GM19023 (cell line): Measurements from ENCODE around the gene CAPN13.

Source experiments
- ATAC-seq: cut with Tn5 transposase; IDR thresholded peaks from one replicate; pipeline ENCODE4 v1.9.1; 2021; ENCODE audit warnings: mild to moderate bottlenecking, moderate library complexity; ENCODE audit not compliant: unreplicated experiment

The CAPN13 gene

DNA sequence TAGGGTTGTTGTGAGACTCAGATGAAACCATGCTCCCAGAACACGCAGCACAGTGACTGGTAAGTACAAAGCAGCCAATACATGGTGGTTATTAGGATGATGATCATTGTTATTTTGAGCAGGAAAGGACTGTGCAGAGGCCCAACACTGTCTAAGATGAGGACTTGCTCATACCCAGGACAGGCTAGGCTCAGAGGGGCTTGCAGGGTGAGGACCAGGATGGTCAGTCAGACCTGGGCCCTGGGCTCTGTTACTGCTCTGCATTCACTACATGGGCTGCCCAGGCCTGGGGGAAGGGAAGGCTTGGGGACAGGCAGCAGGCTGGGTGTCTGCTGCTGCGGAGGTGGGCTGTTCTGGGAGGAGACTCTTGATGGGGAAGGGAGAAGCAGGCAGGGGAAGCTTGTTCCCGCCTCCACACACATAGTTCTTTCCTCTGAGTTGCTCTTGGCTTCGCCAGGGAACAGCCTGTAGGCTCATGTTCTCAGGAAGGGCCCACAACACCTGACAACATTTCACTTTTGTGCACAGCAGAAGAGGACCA lies 17.5 kb downstream of the CAPN13 start:
- ATAC-seq = no peak

DNA sequence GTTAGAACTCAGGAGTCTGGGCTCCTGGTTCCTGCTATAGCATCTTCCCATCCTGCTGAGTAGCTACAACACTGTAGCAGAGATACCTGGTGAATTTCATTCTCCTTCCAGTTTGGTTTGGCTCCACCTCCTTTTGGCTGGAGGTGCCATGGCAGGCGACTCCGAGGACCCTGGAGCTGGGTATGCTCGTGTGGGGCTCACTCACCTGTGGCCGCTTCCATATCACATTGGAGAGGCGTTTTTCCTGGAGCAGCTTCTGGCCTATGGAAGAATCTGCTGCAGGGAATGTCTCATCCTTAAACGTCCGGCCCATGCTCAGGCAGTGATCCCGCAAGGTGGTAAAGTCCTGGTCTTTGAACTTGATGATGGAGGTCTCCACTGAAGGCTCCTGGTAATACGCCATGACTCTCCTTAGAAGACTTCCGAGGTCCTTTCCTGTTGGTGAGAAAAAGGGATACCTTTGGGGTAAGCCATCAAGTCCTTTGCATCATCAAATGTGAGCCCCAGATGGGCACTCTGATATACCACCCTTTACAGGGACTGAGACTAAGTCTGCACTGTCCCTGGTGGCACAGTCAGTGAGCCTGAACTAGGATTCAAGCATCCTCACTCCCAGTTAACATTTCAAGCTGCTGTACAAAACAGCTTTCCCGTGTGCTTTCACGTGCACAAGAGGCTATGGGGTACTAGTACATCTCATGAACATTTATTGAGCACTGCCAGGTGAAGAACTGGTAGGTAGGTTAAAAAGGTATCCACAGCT lies 20.1 kb downstream of the CAPN13 start:
- no peak for ATAC-seq

- no peak for ATAC-seq
Measured at GRCh38 chr2:30784682-30785081, 22.6 kb downstream of the CAPN13 start.

DNA sequence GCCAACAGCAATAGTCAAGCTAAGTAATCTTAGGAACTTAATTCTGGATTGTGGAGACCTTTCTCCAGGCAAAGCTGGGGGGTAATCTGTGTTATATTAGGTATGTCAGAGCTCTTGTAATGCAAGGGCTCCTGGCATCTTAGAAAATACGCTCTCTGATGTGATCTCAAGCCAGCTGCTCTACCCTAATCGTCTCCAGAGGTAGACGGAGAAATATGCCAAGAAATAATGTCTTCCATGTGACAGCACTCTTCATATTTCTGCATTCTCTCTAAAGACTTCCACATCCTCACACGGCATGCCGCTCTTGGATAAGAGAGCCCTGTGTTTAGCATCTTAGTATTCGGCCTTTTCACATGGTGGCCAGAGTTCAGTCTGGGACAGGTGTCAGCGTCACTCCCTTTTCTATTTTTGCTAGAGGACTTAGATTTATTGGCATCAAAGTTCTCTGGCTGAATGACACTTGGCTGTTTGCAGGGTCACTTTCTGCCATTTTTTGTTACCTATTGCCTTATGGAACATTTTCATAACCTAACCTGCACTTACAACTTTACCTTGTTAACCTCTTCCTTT lies 25.2 kb downstream of the CAPN13 start:
- ATAC-seq = no peak

DNA sequence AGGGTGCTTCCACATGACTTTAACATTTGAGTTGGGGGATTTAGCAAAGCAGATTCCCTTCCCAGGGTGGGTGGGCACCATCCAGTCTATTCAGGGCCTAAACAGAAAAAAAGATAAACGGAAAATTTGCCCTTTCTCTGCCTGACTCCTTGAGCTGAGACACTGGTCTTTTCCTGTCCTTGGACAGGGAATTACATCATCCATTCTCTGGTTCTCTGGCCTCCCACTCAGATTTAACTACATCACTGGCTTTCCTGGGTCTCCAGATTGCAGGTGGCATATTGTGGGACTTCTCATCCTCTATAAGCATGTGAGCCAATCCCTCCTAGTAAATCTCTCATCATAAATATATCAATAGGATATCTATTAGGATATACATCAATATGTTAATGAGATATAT lies 25.8 kb downstream of the CAPN13 start:
- ATAC-seq = no peak

GRCh38 chr2:30780776-30781330 lies 26.4 kb downstream of the CAPN13 start:
- ATAC-seq = no peak

- ATAC-seq = no peak
Measured at GRCh38 chr2:30778611-30779010, 28.6 kb downstream of the CAPN13 start.

DNA sequence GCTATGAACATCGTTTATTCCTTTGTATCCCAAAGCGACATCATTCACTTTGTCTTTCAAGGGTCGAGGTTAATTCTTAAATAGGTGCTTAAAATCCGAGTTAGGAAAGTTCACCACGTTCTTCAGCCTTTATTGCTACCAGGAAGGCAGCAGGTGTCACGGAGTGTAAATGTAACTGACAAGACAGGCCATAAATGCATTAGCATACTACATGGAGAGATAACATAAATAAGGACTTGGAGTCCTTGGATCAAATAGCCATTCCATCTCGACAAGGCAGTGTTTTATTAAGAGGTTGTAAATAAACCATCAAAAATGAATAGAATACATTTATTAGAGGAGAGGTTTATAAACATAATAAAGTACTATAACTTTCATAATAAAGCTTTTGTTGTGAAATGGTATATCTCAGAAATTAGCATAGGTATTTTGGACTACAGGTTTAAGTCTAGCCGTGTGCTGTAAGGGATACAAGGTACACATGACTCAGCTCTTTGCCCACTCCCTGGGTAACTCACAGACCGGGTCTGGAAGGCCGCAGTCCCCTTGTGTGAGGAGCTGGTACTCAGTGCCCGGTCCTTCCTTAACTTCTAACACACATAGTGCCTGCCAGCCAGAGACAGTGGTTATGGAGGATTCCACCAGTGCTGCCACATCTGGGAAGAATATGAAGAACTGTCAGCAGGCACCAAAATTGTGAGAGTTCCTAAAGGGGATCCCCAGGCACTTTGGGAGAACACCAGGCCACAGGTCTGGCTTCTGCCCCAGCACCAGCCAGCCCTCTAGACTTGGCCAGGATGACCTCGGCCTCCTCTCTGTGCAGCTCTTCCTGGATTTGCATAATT lies 29.4 kb downstream of the CAPN13 start:
- ATAC-seq = no peak

GRCh38 chr2:30776831-30777635 lies 30.2 kb downstream of the CAPN13 start:
- no peak for ATAC-seq

- no peak for ATAC-seq
Measured at GRCh38 chr2:30775833-30776232, 31.4 kb downstream of the CAPN13 start.

- ATAC-seq = no peak
Measured at GRCh38 chr2:30772021-30772705, 35.1 kb downstream of the CAPN13 start.

DNA sequence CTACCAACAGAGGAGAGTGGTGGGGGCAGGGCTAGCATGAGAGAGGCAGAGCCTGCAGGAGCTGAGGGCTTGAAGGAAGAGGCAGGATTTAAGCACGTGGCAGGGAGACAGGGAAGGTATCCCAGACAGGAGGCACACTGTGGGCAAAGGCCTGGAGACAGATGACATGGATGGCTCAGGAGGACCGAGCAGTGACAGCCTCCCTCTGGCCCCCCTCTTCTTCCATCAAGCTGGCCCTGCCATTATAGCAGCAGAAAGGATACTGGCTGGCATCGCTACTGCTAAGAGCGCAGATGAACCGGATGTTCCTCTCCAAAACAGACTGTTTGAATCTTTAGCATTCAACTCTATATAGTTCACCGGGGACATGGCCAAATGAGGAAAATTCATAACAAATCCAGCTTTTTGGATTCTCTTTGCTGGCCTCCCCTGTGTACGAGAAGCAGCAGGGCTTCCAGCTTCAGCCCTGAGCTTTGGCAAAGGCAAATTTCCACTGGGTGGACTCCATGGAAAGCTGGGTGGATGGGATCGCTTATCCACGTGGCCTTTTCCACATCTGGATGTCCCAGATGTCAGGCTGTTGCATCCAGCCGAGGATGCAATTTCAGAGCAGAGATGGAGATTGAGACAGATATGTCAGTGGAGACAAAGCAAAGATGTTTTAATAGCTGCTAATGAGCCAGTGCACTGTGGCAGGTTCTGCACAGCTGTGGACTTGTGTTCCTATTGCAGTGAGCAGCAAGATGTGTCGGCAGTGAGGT lies 36.2 kb downstream of the CAPN13 start:
- ATAC-seq = no peak

DNA sequence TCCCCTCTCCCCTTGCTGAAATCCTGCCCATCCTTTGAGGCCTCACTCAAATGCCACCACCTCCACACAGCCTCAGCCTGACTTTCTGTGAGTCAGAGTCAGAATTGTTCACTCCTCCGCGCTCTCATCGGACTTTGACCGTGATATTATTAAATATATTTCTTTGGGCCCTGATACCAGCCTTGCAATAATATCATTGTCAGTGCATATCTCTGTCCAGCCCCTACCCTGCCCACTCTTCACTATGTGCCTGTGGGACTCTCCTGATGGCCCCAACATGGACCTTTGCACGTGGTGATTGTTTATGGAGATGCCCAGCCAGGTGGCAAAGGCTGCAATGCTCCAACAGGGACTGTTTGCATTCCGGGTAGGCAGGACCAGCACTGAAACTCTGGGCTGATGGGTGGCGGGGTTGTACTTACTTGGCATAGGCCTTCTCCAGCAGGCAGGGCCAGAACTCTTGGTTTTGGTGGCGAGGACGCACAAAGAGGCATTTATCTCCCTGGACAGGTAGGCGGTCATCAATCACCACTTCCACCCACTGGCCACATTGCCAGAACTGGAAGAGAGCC lies 37.3 kb downstream of the CAPN13 start:
- no peak for ATAC-seq

DNA sequence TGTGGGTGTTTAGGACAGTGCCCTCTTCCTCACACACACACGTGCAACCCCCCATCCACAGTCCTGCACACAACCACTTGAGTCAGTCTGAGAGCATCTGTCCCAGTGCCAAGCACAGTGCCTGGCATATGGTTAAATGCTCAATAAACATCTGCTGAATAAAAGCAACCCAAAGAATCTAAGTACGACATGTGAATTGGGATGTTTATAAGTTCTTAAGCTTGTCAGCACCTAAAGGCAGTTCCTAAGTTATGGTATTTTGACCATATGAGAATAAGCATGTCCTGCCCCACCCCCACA lies 37.8 kb downstream of the CAPN13 start:
- no peak for ATAC-seq

GRCh38 chr2:30768708-30769480 lies 38.4 kb downstream of the CAPN13 start:
- no peak for ATAC-seq

GRCh38 chr2:30768036-30768686 lies 39.1 kb downstream of the CAPN13 start:
- no peak for ATAC-seq

- no peak for ATAC-seq
Measured at GRCh38 chr2:30766666-30767065, 40.6 kb downstream of the CAPN13 start.
